Osteocyte (in vitro differentiated cells): ENCODE data around the gene SLC35E1. TPM values are rescaled to one million over a fixed set of nuclear protein-coding genes. Genes with fewer than 3 reads are reported as not detected.
A peak's percentile ranks its signal among the peaks of the same experiment; 100 is the strongest.

ENCODE experiments used
- DNase-seq: peaks from one replicate; pipeline ENCODE4 v3.0.0; 2021; ENCODE audit warnings: mixed read lengths; ENCODE audit not compliant: unreplicated experiment; ENCODE audit errors: extremely low spot score
- H3K27ac Mint-ChIP-seq: one replicate; pipeline ENCODE4 v1.8.0; 2021; ENCODE audit warnings: mild to moderate bottlenecking, mixed read lengths; ENCODE audit not compliant: unreplicated experiment
- H3K27me3 Mint-ChIP-seq: one replicate; pipeline ENCODE4 v1.8.0; 2021; ENCODE audit warnings: mixed read lengths; ENCODE audit not compliant: unreplicated experiment
- H3K36me3 Mint-ChIP-seq: one replicate; pipeline ENCODE4 v1.8.0; 2021; ENCODE audit warnings: mixed read lengths; ENCODE audit not compliant: unreplicated experiment
- H3K4me1 Mint-ChIP-seq: one replicate; pipeline ENCODE4 v1.8.0; 2021; ENCODE audit warnings: mixed read lengths; ENCODE audit not compliant: unreplicated experiment
- H3K4me3 Mint-ChIP-seq: one replicate; pipeline ENCODE4 v1.8.0; 2021; ENCODE audit warnings: mild to moderate bottlenecking, moderate library complexity, mixed read lengths; ENCODE audit not compliant: unreplicated experiment
- H3K9me3 Mint-ChIP-seq: one replicate; pipeline ENCODE4 v1.8.0; 2021; ENCODE audit warnings: mixed read lengths; ENCODE audit not compliant: unreplicated experiment
- CTCF ChIP-seq: fragments of 200-600 bp; sonication (generic); IDR thresholded peaks from 2 replicates; pipeline ENCODE4 v1.5.0; 2021; ENCODE audit warnings: antibody characterized with exemption, mild to moderate bottlenecking, moderate library complexity
- total RNA-seq: library from RNA; stranded (reverse); gene quantifications from 2 replicates; pipeline ENCODE4 v1.2.1, GENCODE V29; 2021

The SLC35E1 gene
- total RNA-seq, 1 donor from 2014 or later, result 55.5 TPM

GRCh38 chr19:16585808-16586476 is 13.7 kb upstream of the SLC35E1 start:
- Mint-ChIP-seq H3K36me3 (no peaks in the 10 kb centered on the region), H3K9me3 (no peaks in the 10 kb centered on the region), H3K27ac (peak overlapping the region; percentile 89), H3K4me3 (no peak overlapping the region), H3K4me1 (peaks cover 72% of the 10 kb centered on the region), H3K27me3 (no peaks in the 10 kb centered on the region)
- DNase-seq, result no peak
- no peak for TF ChIP-seq CTCF

- DNase-seq, result no peak
- H3K27me3 Mint-ChIP-seq, result no peaks in the 10 kb centered on the region
- no peak for TF ChIP-seq CTCF
- H3K4me1 Mint-ChIP-seq, result peaks cover 71% of the 10 kb centered on the region
- no peak overlapping the region for H3K4me3 Mint-ChIP-seq
- H3K36me3 Mint-ChIP-seq, result no peaks in the 10 kb centered on the region
- no peaks in the 10 kb centered on the region for H3K9me3 Mint-ChIP-seq
- peak overlapping the region; percentile 89 for H3K27ac Mint-ChIP-seq
These were observed 13.0 kb upstream of the SLC35E1 start for GRCh38 chr19:16585094-16585801.

- Mint-ChIP-seq H3K36me3 (no peaks in the 10 kb centered on the region), H3K4me1 (peaks cover 66% of the 10 kb centered on the region), H3K27ac (peak overlapping the region; percentile 89), H3K9me3 (no peaks in the 10 kb centered on the region), H3K27me3 (no peaks in the 10 kb centered on the region), H3K4me3 (peak overlapping the region; percentile 58)
- no peak for DNase-seq
- TF ChIP-seq CTCF, result no peak
These were observed 12.3 kb upstream of the SLC35E1 start for GRCh38 chr19:16584248-16585093.

GRCh38 chr19:16582486-16583261 is 10.5 kb upstream of the SLC35E1 start:
- Mint-ChIP-seq H3K4me1 (peaks cover 50% of the 10 kb centered on the region), H3K9me3 (no peaks in the 10 kb centered on the region), H3K27me3 (no peaks in the 10 kb centered on the region), H3K4me3 (no peak overlapping the region), H3K36me3 (peaks cover 3% of the 10 kb centered on the region), H3K27ac (peak overlapping the region; percentile 89)
- no peak for DNase-seq
- no peak for TF ChIP-seq CTCF
